D721Med (cell line): ENCODE data around the gene PDE4B.

Experiments
- DNase-seq: peaks from one replicate; pipeline ENCODE4 v3.0.0; 2011; ENCODE audit warnings: low spot score; ENCODE audit not compliant: insufficient read length
- FAIRE-seq: peaks from 2 replicates; lab custom pipeline; 2011; peaks lifted over from hg19 to GRCh38; lab: Jason Lieb, UNC
- CTCF ChIP-seq: IDR thresholded peaks from 2 replicates; pipeline ENCODE4 v1.5.1; 2012; ENCODE audit warnings: mild to moderate bottlenecking, control low read depth; ENCODE audit not compliant: insufficient read depth; ENCODE audit errors: missing control alignments

The PDE4B gene

GRCh38 chr1:66309006-66309741 is 516.5 kb downstream of the PDE4B start:
- TF ChIP-seq CTCF = no peak

GRCh38 chr1:66311092-66311491 is 518.4 kb downstream of the PDE4B start:
- FAIRE-seq = no peak
- TF ChIP-seq CTCF = no peak
- DNase-seq = no peak

More at GRCh38 chr1:66309006-66309741, 516.5 kb downstream of the PDE4B start:
- DNase-seq (no peak), FAIRE-seq (no peak)

GRCh38 chr1:66311628-66312027 is 518.9 kb downstream of the PDE4B start:
- no peak for DNase-seq
- no peak for FAIRE-seq
- no peak for TF ChIP-seq CTCF

GRCh38 chr1:66312271-66312990 is 519.7 kb downstream of the PDE4B start:
- peak; percentile 99 for FAIRE-seq
- peak; percentile 1 for TF ChIP-seq CTCF
- DNase-seq = no peak

GRCh38 chr1:66313429-66313828 is 520.7 kb downstream of the PDE4B start:
- FAIRE-seq (peak; percentile 35), DNase-seq (no peak)
- TF ChIP-seq CTCF = no peak

GRCh38 chr1:66315671-66316070 is 523.0 kb downstream of the PDE4B start:
- DNase-seq (no peak), FAIRE-seq (no peak)
- no peak for TF ChIP-seq CTCF
